Measurements from ENCODE around the gene PYGB.

The PYGB gene

GRCh38 chr20:25290646-25291431 lies 43.0 kb downstream of the PYGB start:
- H3K4me3 ChIP-seq (IDR thresholded peaks at IDR 0.05; ENCODE audit: insufficient read depth, low read depth, low read length), result no peak overlapping the region
- no peaks in the 10 kb centered on the region for H3K36me3 ChIP-seq (ENCODE audit: insufficient read depth)

GRCh38 chr20:25291432-25292133 lies 43.7 kb downstream of the PYGB start:
- no peak overlapping the region for H3K4me3 ChIP-seq (IDR thresholded peaks at IDR 0.05; ENCODE audit: insufficient read depth, low read depth, low read length)
- H3K9ac ChIP-seq, result no peak overlapping the region
- no peak for TF ChIP-seq CTCF (conservative IDR thresholded peaks at IDR 0.05; ENCODE audit: low read depth, low read length)
- no peaks in the 10 kb centered on the region for H3K79me2 ChIP-seq (ENCODE audit: insufficient read depth, low read depth)
- peaks cover 69% of the 10 kb centered on the region for H3K4me1 ChIP-seq (ENCODE audit: low read depth, poor library complexity, severe bottlenecking)
- no peak overlapping the region for H2AFZ ChIP-seq (ENCODE audit: low read depth)
- H3K4me2 ChIP-seq, result no peak overlapping the region
- no peaks in the 10 kb centered on the region for H3K27me3 ChIP-seq (ENCODE audit: insufficient read depth, low read depth)
- H4K20me1 ChIP-seq (ENCODE audit: insufficient read depth), result no peaks in the 10 kb centered on the region
- H3K36me3 ChIP-seq (ENCODE audit: insufficient read depth), result no peaks in the 10 kb centered on the region
- no peak overlapping the region for H3K27ac ChIP-seq

More at GRCh38 chr20:25290646-25291431, 43.0 kb downstream of the PYGB start:
- H3K4me2 ChIP-seq, result no peak overlapping the region
- no peak overlapping the region; the same call in 1 of the 2 replicates for H3K27ac ChIP-seq
- H3K9ac ChIP-seq, result no peak overlapping the region
- H3K27me3 ChIP-seq (ENCODE audit: insufficient read depth, low read depth), result no peaks in the 10 kb centered on the region
- no peaks in the 10 kb centered on the region for H4K20me1 ChIP-seq (ENCODE audit: insufficient read depth)
- no peaks in the 10 kb centered on the region for H3K79me2 ChIP-seq (ENCODE audit: insufficient read depth, low read depth)
- TF ChIP-seq CTCF (conservative IDR thresholded peaks at IDR 0.05; ENCODE audit: low read depth, low read length), result no peak
- H3K4me1 ChIP-seq (ENCODE audit: low read depth, poor library complexity, severe bottlenecking), result peaks cover 61% of the 10 kb centered on the region
- H2AFZ ChIP-seq (ENCODE audit: low read depth), result no peak overlapping the region

GRCh38 chr20:25292176-25292891 lies 44.4 kb downstream of the PYGB start:
- Histone ChIP-seq H2AFZ (ENCODE audit: low read depth) (no peak overlapping the region), H3K36me3 (ENCODE audit: insufficient read depth) (no peaks in the 10 kb centered on the region), H3K4me3 (IDR thresholded peaks at IDR 0.05; ENCODE audit: insufficient read depth, low read depth, low read length) (no peak overlapping the region), H4K20me1 (ENCODE audit: insufficient read depth) (no peaks in the 10 kb centered on the region), H3K4me2 (no peak overlapping the region), H3K79me2 (ENCODE audit: insufficient read depth, low read depth) (no peaks in the 10 kb centered on the region), H3K9ac (no peak overlapping the region), H3K4me1 (ENCODE audit: low read depth, poor library complexity, severe bottlenecking) (peaks cover 72% of the 10 kb centered on the region), H3K27me3 (ENCODE audit: insufficient read depth, low read depth) (no peaks in the 10 kb centered on the region), H3K27ac (no peak overlapping the region; the same call in 1 of the 2 replicates)
- no peak for TF ChIP-seq CTCF (conservative IDR thresholded peaks at IDR 0.05; ENCODE audit: low read depth, low read length)

GRCh38 chr20:25293507-25293906 lies 45.6 kb downstream of the PYGB start:
- Histone ChIP-seq H3K9ac (peak overlapping the region; percentile 18; the same call in 1 of the 2 replicates), H3K27me3 (ENCODE audit: insufficient read depth, low read depth) (no peaks in the 10 kb centered on the region), H3K79me2 (ENCODE audit: insufficient read depth, low read depth) (no peaks in the 10 kb centered on the region), H2AFZ (ENCODE audit: low read depth) (no peak overlapping the region), H3K36me3 (ENCODE audit: insufficient read depth) (no peaks in the 10 kb centered on the region), H4K20me1 (ENCODE audit: insufficient read depth) (no peaks in the 10 kb centered on the region), H3K4me3 (IDR thresholded peaks at IDR 0.05; ENCODE audit: insufficient read depth, low read depth, low read length) (no peak overlapping the region), H3K4me2 (peak overlapping the region; percentile 25; the same call in 1 of the 2 replicates), H3K27ac (peak overlapping the region; percentile 94), H3K4me1 (ENCODE audit: low read depth, poor library complexity, severe bottlenecking) (peaks cover 74% of the 10 kb centered on the region)
- TF ChIP-seq CTCF (conservative IDR thresholded peaks at IDR 0.05; ENCODE audit: low read depth, low read length), result no peak

All from KMS-11 (cell line).